HG03135 (cell line): ENCODE results near the gene ZNRD2.
"Not testable (repeated sequence)": the region's sequence is repeated elsewhere in the genome, so short reads cannot be mapped to it uniquely, and the experiment has no call there.

Experiments
- ATAC-seq: cut with Tn5 transposase; IDR thresholded peaks from one replicate; pipeline ENCODE4 v1.9.1; 2021; ENCODE audit warnings: mild to moderate bottlenecking, moderate library complexity; ENCODE audit not compliant: unreplicated experiment

ZNRD2 gene, protein sequence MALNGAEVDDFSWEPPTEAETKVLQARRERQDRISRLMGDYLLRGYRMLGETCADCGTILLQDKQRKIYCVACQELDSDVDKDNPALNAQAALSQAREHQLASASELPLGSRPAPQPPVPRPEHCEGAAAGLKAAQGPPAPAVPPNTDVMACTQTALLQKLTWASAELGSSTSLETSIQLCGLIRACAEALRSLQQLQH

DNA sequence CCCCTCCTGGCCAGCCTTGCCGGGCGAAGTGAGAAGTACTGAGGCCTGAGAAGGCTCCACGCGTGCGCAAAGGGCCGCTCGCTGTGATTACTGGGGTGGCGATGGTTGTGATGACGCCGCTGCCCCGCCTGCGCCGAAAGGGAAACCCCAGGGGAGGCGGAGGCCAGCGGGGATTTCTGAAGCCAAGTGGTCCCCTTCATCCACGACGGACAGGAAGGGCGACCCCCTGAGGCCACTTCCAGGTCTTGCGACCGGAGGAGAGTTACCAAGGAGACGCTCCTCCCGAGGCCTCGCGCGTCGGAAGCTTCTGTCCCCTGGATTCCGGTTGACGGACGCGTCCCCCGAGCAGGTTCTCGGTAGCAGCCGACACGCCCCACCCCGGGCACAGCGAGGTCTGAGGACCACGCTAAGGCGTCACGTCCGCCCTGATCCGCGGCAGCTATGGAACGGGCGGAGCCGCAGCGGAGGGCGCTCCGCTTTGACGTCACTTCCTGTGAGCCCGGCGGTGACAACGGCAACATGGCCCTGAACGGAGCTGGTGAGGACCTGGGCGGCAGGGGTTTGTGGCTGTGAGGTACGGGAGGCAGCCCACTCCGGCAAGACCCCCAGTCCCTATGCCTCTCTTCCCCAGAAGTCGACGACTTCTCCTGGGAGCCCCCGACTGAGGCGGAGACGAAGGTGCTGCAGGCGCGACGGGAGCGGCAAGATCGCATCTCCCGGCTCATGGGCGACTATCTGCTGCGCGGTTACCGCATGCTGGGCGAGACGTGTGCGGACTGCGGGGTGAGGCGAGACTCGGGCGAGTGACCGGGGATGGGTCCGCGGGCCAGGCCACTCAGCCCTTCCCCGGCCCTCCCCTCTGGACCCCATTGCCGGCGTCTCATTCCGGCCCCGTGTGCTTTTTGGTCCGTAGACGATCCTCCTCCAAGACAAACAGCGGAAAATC lies at the start of gene ZNRD2:
TSS of gene ZNRD2 (plus strand) at position 505 of the 946 bp plus-strand sequence. CDS start at position 520, 15 bp downstream.
- ATAC-seq: peak; percentile 59

DNA sequence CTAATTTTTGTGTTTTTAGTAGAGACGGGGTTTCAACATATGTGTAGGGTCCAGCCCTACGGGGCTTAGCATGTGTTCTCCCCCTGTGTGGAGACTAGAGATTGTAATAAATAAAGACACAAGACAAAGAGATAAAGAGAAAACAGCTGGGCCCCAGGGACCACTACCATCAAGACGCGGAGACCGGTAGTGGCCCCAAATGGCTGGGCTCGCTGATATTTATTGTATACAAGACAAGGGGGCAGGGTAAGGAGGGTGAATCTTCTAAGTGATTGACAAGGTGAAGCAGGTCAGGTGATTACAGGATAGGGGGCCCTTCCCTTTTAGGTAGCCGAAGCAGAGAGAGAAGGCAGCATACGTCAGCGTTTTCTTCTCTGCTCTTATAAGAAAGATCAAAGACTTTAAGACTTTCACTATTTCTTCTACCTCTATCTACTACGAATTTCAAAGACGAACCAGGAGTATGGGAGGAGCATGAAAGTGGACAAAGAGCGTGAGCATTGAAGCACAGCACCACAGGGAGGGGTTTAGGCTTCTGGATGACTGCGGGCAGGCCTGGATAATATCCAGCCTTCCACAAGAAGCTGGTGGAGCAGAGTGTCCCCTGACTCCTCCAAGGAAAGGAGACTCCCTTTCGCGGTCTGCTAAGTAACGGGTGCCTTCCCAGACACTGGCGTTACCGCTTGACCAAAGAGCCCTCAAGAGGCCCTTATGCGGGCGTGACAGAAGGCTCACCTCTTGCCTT lies 48.3 kb upstream of the ZNRD2 start:
- not testable (repeated sequence) for ATAC-seq

DNA sequence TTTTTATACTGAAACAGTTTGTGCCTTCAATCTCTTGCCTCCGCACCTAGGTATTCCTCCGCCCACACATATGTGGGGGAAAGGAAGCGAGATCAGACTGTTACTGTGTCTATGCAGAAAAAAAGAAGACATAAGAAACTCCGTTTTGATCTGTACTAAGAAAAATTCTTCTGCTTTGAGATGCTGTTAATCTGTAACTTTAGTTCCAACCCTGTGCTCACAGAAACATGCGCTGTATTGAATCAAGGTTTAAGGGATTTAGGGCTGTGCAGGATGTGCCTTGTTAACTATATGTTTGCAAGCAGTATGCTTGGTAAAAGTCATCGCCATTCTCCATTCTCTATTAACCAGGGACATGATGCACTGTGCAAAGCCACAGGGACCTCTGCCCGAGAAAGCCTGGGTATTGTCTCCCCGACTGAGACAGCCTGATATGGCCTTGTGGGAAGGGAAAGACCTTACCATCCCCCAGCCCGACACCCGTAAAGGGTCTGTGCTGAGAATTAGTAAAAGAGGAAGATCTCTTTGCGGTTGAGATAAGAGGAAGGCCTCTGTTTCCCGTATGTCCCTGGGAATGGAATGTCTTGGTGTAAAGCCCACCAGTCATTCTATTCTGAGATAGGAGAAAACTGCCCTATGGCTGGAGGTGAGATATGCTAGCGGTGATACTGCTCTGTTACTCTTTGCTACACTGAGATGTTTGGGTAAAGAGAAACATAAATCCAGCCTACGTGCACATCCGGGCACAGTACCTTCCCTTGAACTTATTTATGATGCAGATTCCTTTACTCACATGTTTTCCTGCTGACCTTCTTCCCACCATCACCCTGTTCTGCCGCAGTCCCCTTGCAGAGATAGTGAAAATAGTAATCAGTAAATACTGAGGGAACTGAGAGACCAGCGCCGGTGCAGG lies 47.3 kb upstream of the ZNRD2 start:
- not testable (repeated sequence) for ATAC-seq

DNA sequence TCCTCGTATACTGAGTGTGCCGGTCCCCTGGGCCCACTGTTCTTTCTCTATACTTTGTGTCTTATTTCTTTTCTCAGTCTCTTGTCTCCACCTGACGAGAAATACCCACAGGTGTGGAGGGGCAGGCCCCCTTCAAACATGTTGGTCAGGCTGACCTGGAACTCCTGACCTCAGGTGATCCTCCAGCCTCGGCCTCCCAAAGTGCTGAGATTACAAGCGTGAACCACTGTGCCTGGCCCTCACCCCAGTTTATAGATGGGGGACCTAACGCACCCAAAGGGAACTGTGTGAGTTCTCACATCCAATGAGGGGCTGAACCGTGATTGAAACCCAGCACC lies 46.7 kb upstream of the ZNRD2 start:
- not testable (repeated sequence) for ATAC-seq

DNA sequence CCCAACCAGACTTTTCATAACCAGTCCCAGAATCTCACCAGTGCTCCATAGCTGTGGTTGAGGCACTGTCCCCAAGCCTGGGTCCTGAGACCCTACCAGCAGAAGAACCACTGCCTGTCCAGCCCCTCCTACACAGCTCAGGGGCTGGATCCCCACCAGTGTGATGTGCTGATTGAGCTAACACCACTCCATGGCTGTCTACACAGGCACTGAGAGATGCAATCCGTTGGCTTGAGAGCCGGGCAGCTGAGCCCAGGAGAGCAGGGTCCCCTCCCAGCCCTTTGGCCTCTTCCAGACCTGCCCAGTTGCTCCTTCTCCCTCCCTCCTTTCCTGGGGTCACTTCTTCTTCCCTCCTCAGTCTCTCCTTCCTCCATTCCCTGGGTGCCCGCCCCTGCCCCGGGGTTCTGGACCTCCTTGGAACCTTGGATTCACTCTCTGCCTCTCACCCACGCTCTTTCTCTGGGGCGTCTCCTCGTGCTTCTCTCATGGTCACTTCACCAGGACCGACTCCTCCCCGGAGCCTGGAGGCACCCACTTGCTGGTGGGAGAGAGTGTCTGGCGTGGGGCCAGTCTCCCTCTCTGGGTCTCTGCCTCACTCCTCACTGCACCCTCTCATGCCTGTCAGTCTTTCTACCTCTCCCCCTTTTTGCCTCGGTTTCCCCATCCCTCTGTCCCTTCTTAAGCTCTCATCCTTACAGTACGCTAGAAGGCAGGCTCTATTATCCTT lies 46.1 kb upstream of the ZNRD2 start:
- no peak for ATAC-seq

DNA sequence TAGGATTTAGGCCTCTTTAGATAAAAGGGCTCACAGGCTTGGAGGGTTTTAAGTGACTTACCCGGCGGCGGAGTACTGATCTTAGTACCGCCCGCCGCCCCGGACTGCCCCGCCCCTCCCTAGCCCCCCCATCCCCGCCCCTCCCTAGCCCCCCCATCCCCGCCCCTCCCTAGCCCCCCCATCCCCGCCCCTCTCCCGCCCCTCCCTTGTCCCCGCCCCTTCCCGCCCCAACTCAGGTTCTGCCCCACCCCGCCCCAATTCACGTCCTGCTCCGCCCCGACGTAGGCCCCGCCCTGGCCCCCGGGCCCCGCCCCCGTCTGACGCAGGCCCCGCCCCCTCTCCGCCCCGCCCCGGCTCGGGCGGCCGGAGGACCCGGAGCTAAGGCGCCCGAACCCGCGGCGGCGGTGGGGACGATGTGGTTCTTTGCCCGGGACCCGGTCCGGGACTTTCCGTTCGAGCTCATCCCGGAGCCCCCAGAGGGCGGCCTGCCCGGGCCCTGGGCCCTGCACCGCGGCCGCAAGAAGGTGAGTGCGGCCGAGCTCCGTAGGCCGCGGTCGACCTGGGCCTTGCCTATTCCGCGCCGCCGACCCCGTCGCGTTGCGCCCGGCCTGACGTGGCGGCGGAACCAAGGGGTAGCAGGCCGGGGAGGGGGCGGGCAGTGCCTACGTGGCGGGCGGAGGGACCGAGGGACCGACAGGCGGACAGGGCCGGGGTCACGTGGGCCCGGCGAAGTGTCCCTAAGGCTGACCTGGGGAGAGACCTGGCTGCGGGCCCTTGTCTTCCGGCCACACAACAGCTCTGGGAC lies 45.3 kb upstream of the ZNRD2 start, which contains the start of gene SCYL1:
TSS of gene SCYL1 (plus strand) at position 343 of the 805 bp plus-strand sequence. CDS start at position 414, 71 bp downstream.
- ATAC-seq: peak; percentile 63

DNA sequence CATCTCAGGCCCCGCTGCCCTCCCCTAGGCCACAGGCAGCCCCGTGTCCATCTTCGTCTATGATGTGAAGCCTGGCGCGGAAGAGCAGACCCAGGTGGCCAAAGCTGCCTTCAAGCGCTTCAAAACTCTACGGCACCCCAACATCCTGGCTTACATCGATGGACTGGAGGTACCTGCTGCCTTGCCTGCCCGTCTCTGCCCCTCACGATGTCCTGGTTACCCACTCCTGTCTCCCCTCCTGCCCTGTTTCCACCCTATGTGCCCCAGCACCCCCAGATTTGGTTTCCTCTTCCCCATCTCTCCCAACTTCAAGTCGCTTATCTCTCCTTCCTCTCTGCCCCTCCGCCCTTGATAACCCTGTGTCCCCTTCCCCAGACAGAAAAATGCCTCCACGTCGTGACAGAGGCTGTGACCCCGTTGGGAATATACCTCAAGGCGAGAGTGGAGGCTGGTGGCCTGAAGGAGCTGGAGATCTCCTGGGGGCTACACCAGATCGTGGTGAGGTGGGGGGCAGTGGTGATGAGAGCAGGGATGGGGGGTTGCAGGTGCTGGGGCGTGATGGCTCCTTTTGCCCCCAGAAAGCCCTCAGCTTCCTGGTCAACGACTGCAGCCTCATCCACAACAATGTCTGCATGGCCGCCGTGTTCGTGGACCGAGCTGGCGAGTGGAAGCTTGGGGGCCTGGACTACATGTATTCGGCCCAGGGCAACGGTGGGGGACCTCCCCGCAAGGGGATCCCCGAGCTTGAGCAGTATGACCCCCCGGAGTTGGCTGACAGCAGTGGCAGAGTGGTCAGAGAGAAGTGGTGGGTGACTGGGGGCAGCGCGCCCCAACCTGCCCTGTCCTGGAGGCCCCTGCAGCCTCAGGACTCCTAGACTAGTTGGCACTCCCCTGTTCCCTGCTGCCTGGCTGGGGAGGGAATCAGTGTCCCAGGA lies 44.5 kb upstream of the ZNRD2 start:
- no peak for ATAC-seq

DNA sequence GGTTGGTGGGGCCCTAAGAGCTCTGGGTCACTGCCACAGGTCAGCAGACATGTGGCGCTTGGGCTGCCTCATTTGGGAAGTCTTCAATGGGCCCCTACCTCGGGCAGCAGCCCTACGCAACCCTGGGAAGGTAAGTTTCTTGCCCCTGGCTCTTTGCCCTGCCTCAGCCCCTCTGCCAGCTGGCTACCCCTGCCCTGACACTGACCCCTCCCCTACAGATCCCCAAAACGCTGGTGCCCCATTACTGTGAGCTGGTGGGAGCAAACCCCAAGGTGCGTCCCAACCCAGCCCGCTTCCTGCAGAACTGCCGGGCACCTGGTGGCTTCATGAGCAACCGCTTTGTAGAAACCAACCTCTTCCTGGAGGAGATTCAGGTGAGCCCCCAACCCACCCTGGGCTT lies 43.5 kb upstream of the ZNRD2 start:
- ATAC-seq: no peak

DNA sequence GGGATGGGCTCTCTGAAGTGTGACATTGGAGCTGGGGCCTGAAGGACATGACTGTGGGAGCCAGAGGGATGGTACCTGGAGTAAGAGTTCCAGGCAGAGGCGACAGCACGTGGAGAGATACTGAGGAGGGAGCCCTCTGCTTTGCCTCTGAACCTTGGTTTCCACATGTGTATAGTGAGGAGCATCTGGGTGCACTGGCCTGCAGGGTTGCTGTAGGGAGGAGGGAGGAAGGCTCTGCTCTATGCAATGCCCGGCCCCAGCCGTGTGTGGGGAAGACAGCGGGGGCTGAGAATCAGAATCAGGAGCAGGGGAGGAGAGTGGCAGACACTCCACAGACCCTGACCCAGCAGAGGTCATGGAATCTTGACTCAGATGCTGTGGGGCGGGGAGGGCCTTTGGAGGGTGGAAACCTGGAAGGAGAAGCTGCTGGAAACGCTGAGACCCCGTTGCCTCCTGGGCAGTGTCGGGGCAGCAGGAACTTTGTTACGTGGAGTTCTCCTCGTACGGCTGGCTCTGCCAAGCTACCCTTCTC lies 41.4 kb upstream of the ZNRD2 start:
- no peak for ATAC-seq

DNA sequence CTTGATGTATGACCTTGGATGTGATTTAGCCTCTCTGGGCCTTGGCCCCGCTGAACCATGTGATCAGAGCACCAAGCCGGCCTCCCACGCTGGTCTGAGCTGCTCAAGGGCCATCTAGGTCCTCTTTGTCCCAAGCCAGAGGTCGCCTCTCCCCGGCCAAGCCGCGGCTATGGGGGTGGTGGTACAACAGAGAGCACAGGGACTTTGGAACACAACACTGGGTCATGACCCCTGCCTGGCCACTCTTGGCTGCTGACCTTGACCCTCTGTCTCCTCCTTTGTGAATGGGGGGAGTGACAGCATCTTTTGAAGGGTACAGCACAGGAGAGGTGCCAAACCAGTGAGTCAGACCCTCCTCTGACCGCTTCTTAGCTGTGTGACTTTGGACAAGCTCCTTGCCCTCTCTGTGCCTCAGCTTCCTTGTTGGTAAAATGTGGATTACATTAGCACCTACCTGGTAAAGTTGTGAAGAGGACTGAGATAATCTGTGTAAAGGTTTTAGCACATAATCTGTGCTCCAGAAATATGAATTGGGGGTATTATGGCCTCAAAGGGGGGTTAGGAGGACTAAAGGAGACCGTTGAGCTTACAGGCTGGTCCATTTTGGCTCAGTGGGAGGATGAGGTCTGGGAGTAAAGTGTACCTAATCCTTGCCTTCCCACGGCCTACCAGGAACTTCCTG lies 40.7 kb upstream of the ZNRD2 start:
- no peak for ATAC-seq

DNA sequence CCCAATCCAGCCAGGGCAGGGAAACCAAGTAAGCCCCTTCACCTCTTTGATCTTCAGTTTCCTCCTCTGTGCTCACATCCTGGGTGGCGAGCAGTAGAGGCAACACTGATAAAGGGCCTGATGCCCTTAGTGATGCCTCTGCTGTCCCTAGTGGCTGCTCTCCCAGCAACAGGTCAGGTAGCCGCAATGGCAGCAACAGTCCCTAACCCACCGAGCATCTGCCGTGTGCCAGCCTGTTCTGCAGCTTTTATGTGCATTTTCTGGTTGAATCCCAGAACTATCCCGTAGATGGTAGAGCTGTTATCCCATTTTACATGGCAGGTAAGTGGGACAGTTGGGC lies 40.1 kb upstream of the ZNRD2 start:
- ATAC-seq: no peak

DNA sequence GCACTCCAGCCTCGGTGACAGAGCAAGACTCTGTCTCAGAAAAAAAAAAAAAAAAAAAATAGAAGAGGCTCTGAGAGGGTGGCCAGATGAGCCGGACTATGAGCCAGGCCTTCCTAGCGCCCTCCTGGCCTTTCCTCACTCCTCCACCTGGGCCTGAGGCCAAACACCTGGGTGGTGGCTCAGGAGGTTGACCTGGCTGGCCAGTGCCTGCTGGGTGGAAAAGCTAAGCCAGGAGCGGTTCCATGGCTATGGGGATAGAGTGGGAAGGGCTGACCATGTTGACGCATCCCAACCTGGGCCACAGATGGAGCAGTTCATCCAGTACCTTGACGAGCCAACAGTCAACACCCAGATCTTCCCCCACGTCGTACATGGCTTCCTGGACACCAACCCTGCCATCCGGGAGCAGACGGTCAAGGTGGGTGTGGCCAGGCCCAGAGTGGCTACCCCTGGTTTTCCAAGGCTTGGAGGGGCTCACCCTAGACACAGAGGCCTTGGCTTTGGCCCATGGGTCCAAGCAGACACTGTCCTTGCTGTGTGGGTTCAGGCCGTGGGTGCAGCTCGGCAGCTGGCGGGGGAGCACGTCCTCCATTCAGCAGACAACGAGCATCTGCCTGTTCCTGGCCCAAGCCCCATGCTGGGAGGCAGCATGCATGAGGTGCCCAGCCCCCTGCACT lies 37.8 kb upstream of the ZNRD2 start:
- ATAC-seq: no peak

DNA sequence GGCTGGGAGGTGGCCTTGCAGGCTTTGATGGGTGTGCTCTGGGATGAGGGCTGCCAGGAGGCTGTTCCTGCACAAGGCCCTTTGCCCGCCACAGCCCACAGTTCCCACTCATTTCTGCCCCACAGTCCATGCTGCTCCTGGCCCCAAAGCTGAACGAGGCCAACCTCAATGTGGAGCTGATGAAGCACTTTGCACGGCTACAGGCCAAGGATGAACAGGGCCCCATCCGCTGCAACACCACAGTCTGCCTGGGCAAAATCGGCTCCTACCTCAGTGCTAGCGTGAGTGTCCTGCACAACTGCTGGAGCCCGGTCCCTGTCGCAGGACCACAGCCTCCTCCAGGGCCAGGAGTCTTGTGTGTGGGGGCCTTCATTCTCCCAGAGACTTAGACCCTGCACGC lies 35.2 kb upstream of the ZNRD2 start:
- ATAC-seq: no peak

DNA sequence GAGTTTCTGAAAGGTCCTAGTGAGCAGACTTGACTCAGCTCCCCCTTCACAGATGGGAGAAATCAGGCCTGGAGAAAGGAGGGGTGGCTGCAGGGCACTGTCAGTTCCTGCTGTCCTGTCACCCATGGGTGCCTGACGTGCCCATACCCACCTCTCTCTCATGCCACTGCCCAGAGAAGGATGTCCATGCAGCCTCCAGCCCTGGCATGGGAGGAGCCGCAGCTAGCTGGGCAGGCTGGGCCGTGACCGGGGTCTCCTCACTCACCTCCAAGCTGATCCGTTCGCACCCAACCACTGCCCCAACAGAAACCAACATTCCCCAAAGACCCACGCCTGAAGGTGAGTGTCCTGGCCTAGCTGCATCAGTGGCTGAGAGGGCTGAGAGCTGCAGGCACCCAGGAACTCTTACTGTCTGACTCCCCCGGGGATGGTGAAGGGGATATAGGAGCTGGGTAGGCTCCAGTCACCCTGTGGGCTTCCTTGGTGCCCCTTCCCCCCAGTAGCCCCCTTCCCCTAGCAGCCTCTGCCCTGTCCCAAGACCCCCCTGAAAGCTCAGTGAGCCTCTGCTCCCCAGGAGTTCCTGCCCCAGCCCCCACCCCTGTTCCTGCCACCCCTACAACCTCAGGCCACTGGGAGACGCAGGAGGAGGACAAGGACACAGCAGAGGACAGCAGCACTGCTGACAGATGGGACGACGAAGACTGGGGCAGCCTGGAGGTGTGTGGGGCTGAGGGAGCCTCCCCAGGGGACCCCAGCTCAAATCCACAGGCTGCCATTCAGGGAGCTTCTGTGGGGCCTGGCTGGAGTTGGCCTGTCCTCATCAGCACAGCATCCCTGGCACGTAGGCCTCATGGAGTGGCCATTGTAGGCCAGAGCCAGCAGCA lies 33.6 kb upstream of the ZNRD2 start:
- no peak for ATAC-seq

DNA sequence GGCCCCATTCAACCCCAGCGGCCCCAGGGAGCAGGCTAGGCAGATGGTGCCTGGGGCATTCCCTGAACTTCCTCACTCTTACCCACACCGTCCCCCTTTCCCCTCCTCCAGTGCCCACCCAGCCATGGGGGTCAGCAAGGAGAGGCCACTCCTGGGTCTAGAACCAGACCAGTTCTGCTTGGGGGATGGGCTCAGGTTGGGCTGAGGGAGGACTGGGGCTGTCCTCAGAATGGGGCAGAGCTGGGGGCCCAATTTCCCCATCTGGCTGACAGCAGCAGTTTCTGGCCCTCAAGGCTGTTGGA lies 33.0 kb upstream of the ZNRD2 start:
- no peak for ATAC-seq
